Gastroesophageal sphincter (tissue), 4 donors: ENCODE measurements around the gene AK2. TPM values are rescaled to one million over a fixed set of nuclear protein-coding genes. Genes with fewer than 3 reads are reported as not detected.

Source experiments
- ATAC-seq: fragments of 150-250 bp; one replicate; pipeline ENCODE4 v1.9.1; 2016; ENCODE audit warnings: mild to moderate bottlenecking, moderate library complexity
- H3K27ac ChIP-seq, 4 donors: fragments of 200-600 bp; sonication (generic) in 3 of 4; 1 replicate in 3 of 4; 2 replicates in 1 of 4; pipeline ENCODE4 v1.5.1; 2016 to 2019
- H3K27me3 ChIP-seq: fragments of 200-600 bp; sonication (generic); one replicate; pipeline ENCODE4 v1.5.1; 2019
- H3K36me3 ChIP-seq, 2 donors: fragments of 200-600 bp; sonication (generic); one replicate each; pipeline ENCODE4 v1.5.1; 2019; ENCODE audit warnings: control low read depth in 1 of 2
- H3K4me1 ChIP-seq, 3 donors: fragments of 200-600 bp; sonication (generic); 1 replicate in 2 of 3; 2 replicates in 1 of 3; pipeline ENCODE4 v1.5.1; 2016 to 2019; ENCODE audit warnings: control low read depth in 2 of 3
- H3K4me3 ChIP-seq, 2 donors: fragments of 200-600 bp; sonication (generic); one replicate each; pipeline ENCODE4 v1.5.1; 2019; ENCODE audit warnings: mild to moderate bottlenecking in 1 of 2, moderate library complexity in 1 of 2
- H3K9me3 ChIP-seq, 3 donors: fragments of 200-600 bp; sonication (generic); one replicate each; pipeline ENCODE4 v1.5.1; 2017 to 2019; ENCODE audit warnings: control low read depth in 2 of 3
- EP300 ChIP-seq: sonication (generic); formaldehyde crosslinking; IDR thresholded peaks from one replicate; pipeline ENCODE4 v1.6.1; 2017; ENCODE audit warnings: antibody characterized with exemption, mild to moderate bottlenecking
- POLR2A ChIP-seq, 2 donors: fragments of 450-650 bp; IDR thresholded peaks; one replicate each; pipeline ENCODE4 v1.6.1; 2017; ENCODE audit warnings: antibody characterized with exemption in 2 of 2, mild to moderate bottlenecking in 2 of 2, moderate library complexity in 1 of 2
- POLR2AphosphoS5 ChIP-seq: sonication (generic); formaldehyde crosslinking; IDR thresholded peaks from one replicate; pipeline ENCODE4 v1.6.1; 2017; ENCODE audit warnings: antibody characterized with exemption
- WGBS, 2 donors: methylation state at CpG; one replicate each; pipeline ENCODE4 v1.1.5; 2018; ENCODE audit warnings: low coverage in 1 of 2; 5-methylcytosine and 5-hydroxymethylcytosine counted together
- total RNA-seq, 4 donors: library from RNA; depleted of rRNA; stranded (reverse); fragments of >200 nt; gene quantifications; one replicate each; pipeline ENCODE4 v1.1.0, GENCODE V29; 2016
- TF ChIP-seq, protein P1 (sequence below), 4 experiments: fragments of 200-600 bp in 2 of 4; fragments of 450-650 bp in 2 of 4; sonication (generic) in 1 of 4; IDR thresholded peaks; one replicate each; pipeline ENCODE4 v1.5.1; 2017 to 2019; ENCODE audit warnings: antibody characterized with exemption in 4 of 4, mild to moderate bottlenecking in 2 of 4, moderate library complexity in 2 of 4

Gene AK2
- total RNA-seq, 4 donors from 2014 or later = 88.9 to 115 (median 97.1) TPM

DNA sequence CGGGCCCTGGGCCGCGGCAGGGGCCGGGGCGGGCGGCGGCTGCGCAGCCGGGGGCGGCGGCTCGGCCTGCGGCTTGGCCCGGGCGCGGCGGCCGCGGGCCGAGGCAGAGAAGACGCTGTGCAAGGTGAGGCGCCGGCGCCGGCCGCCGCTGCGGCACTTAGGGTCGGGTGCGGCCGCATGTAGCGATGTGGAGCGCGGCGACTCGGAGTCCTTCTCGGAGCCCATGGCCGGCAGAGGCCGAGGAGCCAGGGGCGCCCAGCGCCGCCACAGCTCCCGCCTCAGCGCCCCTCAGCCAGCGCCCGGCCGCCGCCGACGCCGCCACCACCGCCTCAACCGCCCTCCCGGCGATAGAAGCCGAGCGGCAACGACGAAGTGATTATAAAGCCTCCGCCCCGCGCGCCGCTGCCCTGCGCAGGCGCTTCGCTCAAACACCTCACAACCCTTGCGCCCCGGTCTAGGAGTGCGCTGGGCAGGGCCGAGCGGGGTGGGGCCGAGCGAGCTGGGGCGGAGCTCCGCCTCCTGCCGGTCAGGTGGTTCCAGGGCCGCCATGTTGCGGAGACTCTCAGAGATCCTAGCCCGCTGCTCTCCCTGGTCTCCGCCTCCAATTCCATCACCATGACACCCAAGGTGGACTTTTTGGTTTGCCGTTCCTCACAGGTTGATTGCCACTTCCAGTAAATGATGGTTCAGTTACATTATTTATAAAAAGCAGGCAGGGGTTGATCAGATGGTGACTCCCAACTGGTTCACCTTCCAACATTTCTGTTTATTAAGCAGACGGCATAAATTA lies 72.0 kb downstream of the AK2 start, which contains the start of gene RNF19B:
TSS of gene RNF19B (minus strand) at position 349 of the 790 bp plus-strand sequence. CDS start at position 225, 124 bp downstream.
- peaks cover 0 to 51% (median 13%) of the 10 kb centered on the region in 3 donors for H3K4me1 ChIP-seq

DNA sequence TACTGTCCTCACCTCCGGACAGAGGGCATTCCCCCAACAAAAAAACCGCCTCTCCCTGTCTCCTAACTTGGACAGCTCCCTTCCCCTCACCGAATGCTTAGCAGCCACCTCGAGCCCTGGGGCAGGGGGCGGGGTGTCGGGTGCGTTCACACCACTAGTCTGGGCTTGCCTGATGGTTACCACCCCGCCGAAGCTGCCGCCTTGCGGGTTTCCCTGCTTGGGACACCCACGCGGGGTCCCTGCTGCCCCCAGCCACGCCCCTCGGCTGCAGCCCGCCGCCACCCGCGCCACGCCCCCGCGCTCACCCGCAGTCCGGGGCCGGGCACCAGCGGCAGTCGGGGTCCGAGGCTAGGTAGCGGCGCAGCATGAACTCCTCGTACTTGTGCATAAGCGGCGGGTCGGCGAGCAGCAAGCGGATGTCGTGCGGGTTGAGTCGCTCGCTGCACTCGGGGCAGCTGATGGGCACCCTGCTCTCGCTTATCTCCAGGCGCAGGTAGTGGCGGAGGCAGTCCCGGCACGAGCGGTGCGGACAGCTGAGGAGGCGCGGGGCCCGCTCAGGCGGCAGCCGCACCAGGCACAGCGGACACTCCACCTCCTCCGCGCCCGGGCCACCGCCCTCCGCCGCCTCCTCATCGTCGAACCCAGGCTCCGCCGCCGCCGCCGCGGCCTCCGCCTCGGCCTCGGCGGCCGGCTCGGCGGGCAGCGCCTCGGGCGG lies 72.8 kb downstream of the AK2 start:
- ATAC-seq = peak; percentile 24
- H3K4me1 ChIP-seq = peaks cover 0 to 51% (median 13%) of the 10 kb centered on the region in 3 donors
- H3K4me3 ChIP-seq = peak overlapping the region; percentile 51 to 95
- H3K27me3 ChIP-seq = no peaks in the 10 kb centered on the region
- H3K36me3 ChIP-seq = no peaks in the 10 kb centered on the region
- peak overlapping the region; percentile 41 to 98 (median 96) for H3K27ac ChIP-seq
- H3K9me3 ChIP-seq = no peaks in the 10 kb centered on the region
- TF ChIP-seq POLR2A (IDR thresholded peaks at IDR 0.05) (no peak), EP300 (no peak), POLR2AphosphoS5 (no peak)
- TF ChIP-seq, protein P1, sequence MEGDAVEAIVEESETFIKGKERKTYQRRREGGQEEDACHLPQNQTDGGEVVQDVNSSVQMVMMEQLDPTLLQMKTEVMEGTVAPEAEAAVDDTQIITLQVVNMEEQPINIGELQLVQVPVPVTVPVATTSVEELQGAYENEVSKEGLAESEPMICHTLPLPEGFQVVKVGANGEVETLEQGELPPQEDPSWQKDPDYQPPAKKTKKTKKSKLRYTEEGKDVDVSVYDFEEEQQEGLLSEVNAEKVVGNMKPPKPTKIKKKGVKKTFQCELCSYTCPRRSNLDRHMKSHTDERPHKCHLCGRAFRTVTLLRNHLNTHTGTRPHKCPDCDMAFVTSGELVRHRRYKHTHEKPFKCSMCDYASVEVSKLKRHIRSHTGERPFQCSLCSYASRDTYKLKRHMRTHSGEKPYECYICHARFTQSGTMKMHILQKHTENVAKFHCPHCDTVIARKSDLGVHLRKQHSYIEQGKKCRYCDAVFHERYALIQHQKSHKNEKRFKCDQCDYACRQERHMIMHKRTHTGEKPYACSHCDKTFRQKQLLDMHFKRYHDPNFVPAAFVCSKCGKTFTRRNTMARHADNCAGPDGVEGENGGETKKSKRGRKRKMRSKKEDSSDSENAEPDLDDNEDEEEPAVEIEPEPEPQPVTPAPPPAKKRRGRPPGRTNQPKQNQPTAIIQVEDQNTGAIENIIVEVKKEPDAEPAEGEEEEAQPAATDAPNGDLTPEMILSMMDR (IDR thresholded peaks at IDR 0.05) = peak in 1 of 4 experiments; percentile 20
- WGBS, 2 donors = 0 to 1% methylated on average over 6 to 9 of the region's 78 CpGs

More for the DNA sequence above, 72.0 kb downstream of the AK2 start, which contains the start of gene RNF19B:
- TF ChIP-seq POLR2A (IDR thresholded peaks at IDR 0.05) (peak; percentile 99), EP300 (no peak), POLR2AphosphoS5 (peak; percentile 99)
- TF ChIP-seq, protein P1 (IDR thresholded peaks at IDR 0.05) = peak in 3 of 4 experiments; percentile 20 to 63 (median 44)
- Histone ChIP-seq H3K27me3 (no peaks in the 10 kb centered on the region), H3K27ac (peak within 1 kb of the TSS; percentile 93 to 98 (median 96)), H3K4me3 (peak within 1 kb of the TSS; percentile 51 to 95), H3K9me3 (no peaks in the 10 kb centered on the region), H3K36me3 (no peaks in the 10 kb centered on the region)
- peak; percentile 99 for ATAC-seq
- 0 to 3% methylated on average over 4 to 6 of the region's 83 CpGs for WGBS, 2 donors

DNA sequence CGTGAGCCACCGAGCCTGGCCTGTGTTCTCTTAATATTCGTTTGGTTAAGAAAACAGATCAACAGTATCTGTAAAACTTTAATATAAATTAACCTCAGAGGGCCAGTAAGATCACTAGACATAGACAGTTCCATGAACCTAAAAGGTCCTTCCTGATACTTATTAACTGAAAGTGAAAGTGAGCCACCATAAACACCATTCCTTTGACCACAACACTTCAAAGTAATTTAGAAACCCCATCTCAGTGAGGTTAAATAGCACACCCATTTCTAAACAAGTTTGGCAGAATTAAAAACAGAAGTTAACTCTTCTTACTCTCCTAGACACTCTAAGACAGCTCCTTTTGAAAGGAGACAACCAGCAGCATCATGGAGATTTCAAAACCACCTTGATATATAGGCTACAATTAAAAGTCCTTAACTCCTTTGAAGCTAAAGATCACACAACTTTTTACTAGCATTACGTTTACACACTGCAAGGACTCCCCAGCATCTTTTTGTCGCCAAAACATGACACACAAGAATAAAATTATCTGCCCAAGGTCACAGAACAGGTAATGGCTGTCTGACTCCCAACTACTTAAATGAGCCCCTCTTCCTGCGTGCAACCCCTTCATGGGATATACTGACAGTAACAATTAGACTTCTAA lies 74.3 kb downstream of the AK2 start:
- peak overlapping the region; percentile 51 to 95 for H3K4me3 ChIP-seq
- no peak for TF ChIP-seq POLR2A (IDR thresholded peaks at IDR 0.05)
- TF ChIP-seq, protein P1 (IDR thresholded peaks at IDR 0.05) = no peak
- TF ChIP-seq POLR2AphosphoS5 = no peak
- no peak for TF ChIP-seq EP300
- no peak for ATAC-seq
- peak overlapping the region in 2 of 4 donors; percentile 23 to 28 for H3K27ac ChIP-seq
- no peaks in the 10 kb centered on the region for H3K36me3 ChIP-seq
- peaks cover 0 to 42% (median 13%) of the 10 kb centered on the region in 3 donors for H3K4me1 ChIP-seq
- 52 to 63% methylated on average over 5 to 6 of the region's 6 CpGs for WGBS, 2 donors
- H3K27me3 ChIP-seq = no peaks in the 10 kb centered on the region
- no peaks in the 10 kb centered on the region for H3K9me3 ChIP-seq

DNA sequence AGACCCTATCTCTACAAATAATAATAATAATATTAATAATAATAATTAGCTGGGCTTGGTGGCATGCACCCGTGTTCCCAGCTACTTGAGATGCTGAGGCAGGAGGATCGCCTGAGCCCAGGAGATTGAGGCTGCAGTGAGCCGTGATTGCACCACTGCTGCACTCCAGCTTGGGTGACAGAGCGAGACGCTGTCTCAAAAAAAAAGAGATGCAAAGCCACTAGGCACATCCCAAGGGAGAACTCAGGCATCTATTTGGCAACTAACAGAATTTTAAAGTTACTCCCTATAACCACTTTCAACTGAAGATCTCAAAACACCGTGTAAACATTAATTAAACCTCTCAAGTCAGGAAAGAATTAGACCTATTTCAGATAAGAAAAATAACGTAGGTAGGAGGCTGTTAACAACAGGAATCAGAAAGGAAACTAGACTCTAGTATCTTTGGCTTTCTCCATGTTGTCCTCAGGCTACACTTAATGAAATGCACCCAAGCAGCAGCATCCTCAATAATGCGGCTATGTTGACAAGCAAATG lies 75.8 kb downstream of the AK2 start:
- H3K4me1 ChIP-seq = peaks cover 0 to 46% (median 13%) of the 10 kb centered on the region in 3 donors
- no peaks in the 10 kb centered on the region for H3K36me3 ChIP-seq
- TF ChIP-seq, protein P1 (IDR thresholded peaks at IDR 0.05) = no peak
- no peak for TF ChIP-seq POLR2A (IDR thresholded peaks at IDR 0.05)
- TF ChIP-seq POLR2AphosphoS5 = no peak
- no peak for TF ChIP-seq EP300
- WGBS, 2 donors = 75 to 80% methylated on average over 6 to 7 of the region's 8 CpGs
- no peak for ATAC-seq
- no peak overlapping the region for H3K4me3 ChIP-seq
- no peak overlapping the region for H3K27ac ChIP-seq
- H3K27me3 ChIP-seq = no peaks in the 10 kb centered on the region
- no peaks in the 10 kb centered on the region for H3K9me3 ChIP-seq
